Osteoblast (primary cell): ENCODE data around the gene TAF3. TPM values are rescaled to one million over a fixed set of nuclear protein-coding genes. Genes with fewer than 3 reads are reported as not detected.
A peak's percentile ranks its signal among the peaks of the same experiment; 100 is the strongest.

Experiments used
- DNase-seq: peaks from one replicate; pipeline ENCODE4 v3.0.0; 2011; ENCODE audit warnings: low spot score, mixed read lengths; ENCODE audit not compliant: insufficient read length; ENCODE audit errors: missing footprints
- H2AFZ ChIP-seq: 2 replicates; pipeline ENCODE4 v1.6.0; 2011; ENCODE audit warnings: mild to moderate bottlenecking, low read length
- H3K27ac ChIP-seq: 2 replicates; pipeline ENCODE4 v1.5.1; 2011; ENCODE audit warnings: mild to moderate bottlenecking, low read depth, low read length, moderate library complexity
- H3K27me3 ChIP-seq: 2 replicates; pipeline ENCODE4 v1.6.0; 2012; ENCODE audit warnings: mild to moderate bottlenecking, control low read depth, inconsistent platforms, low read length, moderate library complexity; ENCODE audit not compliant: insufficient read depth
- H3K36me3 ChIP-seq: 2 replicates; pipeline ENCODE4 v1.5.1; 2011; ENCODE audit warnings: mild to moderate bottlenecking, low read length, control low read depth, moderate library complexity; ENCODE audit not compliant: insufficient read depth
- H3K4me1 ChIP-seq: 2 replicates; pipeline ENCODE4 v1.5.1; 2011; ENCODE audit warnings: mild to moderate bottlenecking, low read length, control low read depth, moderate library complexity; ENCODE audit not compliant: insufficient read depth
- H3K4me2 ChIP-seq: 2 replicates; pipeline ENCODE4 v1.6.0; 2011; ENCODE audit warnings: mild to moderate bottlenecking, low read length; ENCODE audit not compliant: insufficient read depth
- H3K4me3 ChIP-seq: fragments of 200-600 bp; sonication (generic); 3 replicates; pipeline ENCODE4 v1.5.1; 2012; ENCODE audit warnings: mild to moderate bottlenecking, low read length, inconsistent platforms; ENCODE audit not compliant: insufficient read depth
- H3K79me2 ChIP-seq: 2 replicates; pipeline ENCODE4 v1.6.0; 2012; ENCODE audit warnings: mild to moderate bottlenecking, low read length, control low read depth, inconsistent platforms; ENCODE audit not compliant: insufficient read depth
- H3K9me3 ChIP-seq: 2 replicates; pipeline ENCODE4 v1.5.1; 2011; ENCODE audit warnings: low read depth, low read length, control low read depth
- H4K20me1 ChIP-seq: 2 replicates; pipeline ENCODE4 v1.6.0; 2012; ENCODE audit warnings: mild to moderate bottlenecking, low read length, control low read depth; ENCODE audit not compliant: insufficient read depth
- CTCF ChIP-seq: IDR thresholded peaks from 2 replicates; pipeline ENCODE4 v1.5.1; 2011; ENCODE audit warnings: mild to moderate bottlenecking, low read depth, low read length, moderate library complexity; ENCODE audit errors: extremely low read depth
- total RNA-seq: library from RNA; depleted of rRNA; stranded (reverse); fragments of >200 nt; gene quantifications from 2 replicates; pipeline ENCODE4 v1.2.3, GENCODE V29; 2012

Gene TAF3
- total RNA-seq, 1 donor, result 2.2 TPM

DNA sequence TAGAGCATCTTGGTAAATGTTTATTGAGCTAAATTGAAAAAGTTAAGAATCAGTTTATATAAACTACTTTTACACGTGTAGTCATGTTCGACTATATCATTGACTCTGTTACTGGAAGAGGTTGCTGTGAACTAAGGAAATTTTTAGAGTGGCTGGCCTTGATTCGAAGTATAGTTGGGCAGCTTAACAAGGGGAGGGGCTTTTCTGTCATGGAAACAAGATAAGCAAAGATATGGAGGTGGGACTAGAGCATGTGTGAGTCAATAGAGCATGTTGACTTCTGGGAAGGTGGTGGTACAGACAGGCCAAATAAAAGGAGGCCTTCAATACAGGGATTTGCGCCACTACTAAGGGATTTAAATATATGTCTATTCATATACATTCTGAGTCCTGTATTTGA is 22.7 kb upstream of the TAF3 start:
- Histone ChIP-seq H3K4me2 (no peak overlapping the region), H3K9me3 (no peaks in the 10 kb centered on the region), H3K36me3 (peaks cover 23% of the 10 kb centered on the region), H3K27me3 (no peaks in the 10 kb centered on the region), H3K4me3 (no peak overlapping the region), H3K27ac (peak overlapping the region; percentile 16), H3K79me2 (peaks cover 68% of the 10 kb centered on the region), H4K20me1 (peaks cover 24% of the 10 kb centered on the region), H3K4me1 (peaks cover 42% of the 10 kb centered on the region), H2AFZ (no peak overlapping the region)
- no peak for DNase-seq
- no peak for TF ChIP-seq CTCF

GRCh38 chr10:7797582-7797981 is 20.7 kb upstream of the TAF3 start:
- peak overlapping the region; percentile 3 for H3K4me3 ChIP-seq
- peak overlapping the region; percentile 81 for H3K27ac ChIP-seq
- no peak for TF ChIP-seq CTCF
- H3K36me3 ChIP-seq, result peaks cover 43% of the 10 kb centered on the region
- H3K4me2 ChIP-seq, result peak overlapping the region; percentile 38
- DNase-seq, result peak; percentile 93
- H3K4me1 ChIP-seq, result peaks cover 36% of the 10 kb centered on the region
- H3K27me3 ChIP-seq, result no peaks in the 10 kb centered on the region
- peaks cover 48% of the 10 kb centered on the region for H3K79me2 ChIP-seq
- no peaks in the 10 kb centered on the region for H3K9me3 ChIP-seq
- peak overlapping the region; percentile 2 for H2AFZ ChIP-seq
- peaks cover 14% of the 10 kb centered on the region for H4K20me1 ChIP-seq

DNA sequence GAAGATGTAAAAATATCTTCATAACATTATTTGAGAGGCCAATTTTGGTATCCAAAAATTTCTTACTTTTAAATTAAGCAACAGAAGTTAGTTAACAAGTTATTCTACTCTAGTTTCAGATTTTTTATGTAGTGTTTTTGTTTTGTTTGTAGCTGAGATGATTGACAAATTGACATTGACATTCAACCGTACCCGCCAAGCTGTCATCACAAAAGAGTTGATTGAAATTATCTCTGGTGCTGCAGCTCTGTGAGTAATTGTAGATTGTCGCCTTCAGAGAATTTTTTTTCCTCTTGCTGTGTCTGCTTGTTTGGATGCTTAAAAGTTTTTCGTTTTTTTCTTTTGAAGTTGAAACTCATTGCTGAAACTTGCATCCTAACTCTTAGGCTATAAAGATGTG is 15.7 kb upstream of the TAF3 start:
- H3K4me3 ChIP-seq, result no peak overlapping the region
- no peaks in the 10 kb centered on the region for H3K9me3 ChIP-seq
- no peak overlapping the region for H3K4me2 ChIP-seq
- H3K79me2 ChIP-seq, result peaks cover 14% of the 10 kb centered on the region
- no peak overlapping the region for H3K27ac ChIP-seq
- no peak overlapping the region for H2AFZ ChIP-seq
- no peak for TF ChIP-seq CTCF
- no peak for DNase-seq
- H4K20me1 ChIP-seq, result peaks cover 12% of the 10 kb centered on the region
- H3K4me1 ChIP-seq, result peaks cover 7% of the 10 kb centered on the region
- H3K27me3 ChIP-seq, result no peaks in the 10 kb centered on the region
- H3K36me3 ChIP-seq, result peaks cover 79% of the 10 kb centered on the region

- Histone ChIP-seq H3K27ac (no peak overlapping the region), H3K79me2 (peaks cover 14% of the 10 kb centered on the region), H3K4me3 (no peak overlapping the region), H4K20me1 (peaks cover 12% of the 10 kb centered on the region), H3K9me3 (no peaks in the 10 kb centered on the region), H3K4me2 (no peak overlapping the region), H3K36me3 (peaks cover 83% of the 10 kb centered on the region), H2AFZ (no peak overlapping the region), H3K27me3 (no peaks in the 10 kb centered on the region), H3K4me1 (no peaks in the 10 kb centered on the region)
- no peak for TF ChIP-seq CTCF
- DNase-seq, result no peak
These were observed 14.1 kb upstream of the TAF3 start for GRCh38 chr10:7804216-7804615.
